GM21423 (cell line): ENCODE data around the gene UGGT2.
"Not testable (repeated sequence)": the region's sequence is repeated elsewhere in the genome, so short reads cannot be mapped to it uniquely, and the experiment has no call there.

Experiments
- ATAC-seq: cut with Tn5 transposase; IDR thresholded peaks from one replicate; pipeline ENCODE4 v1.9.1; 2021; ENCODE audit warnings: mild to moderate bottlenecking, moderate library complexity; ENCODE audit not compliant: unreplicated experiment

The UGGT2 gene

DNA sequence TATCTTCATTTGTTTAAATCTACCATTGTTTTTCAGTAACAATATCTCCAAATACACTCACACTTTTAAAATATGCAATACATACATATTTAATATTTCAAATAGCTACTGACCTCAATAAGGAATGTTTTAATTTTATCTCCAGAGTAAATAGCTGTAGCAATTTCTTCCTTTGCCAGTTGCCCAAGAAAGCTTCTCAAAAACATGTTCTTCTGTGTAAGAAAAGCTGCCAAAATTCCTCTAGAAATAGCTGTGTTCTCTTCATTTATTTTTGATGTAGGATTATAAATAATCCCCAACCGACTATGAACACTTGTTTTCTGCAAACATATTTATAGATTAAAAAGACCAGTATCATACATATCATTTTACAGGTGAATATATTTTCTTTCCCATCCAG lies 150.5 kb downstream of the UGGT2 start:
- no peak for ATAC-seq

DNA sequence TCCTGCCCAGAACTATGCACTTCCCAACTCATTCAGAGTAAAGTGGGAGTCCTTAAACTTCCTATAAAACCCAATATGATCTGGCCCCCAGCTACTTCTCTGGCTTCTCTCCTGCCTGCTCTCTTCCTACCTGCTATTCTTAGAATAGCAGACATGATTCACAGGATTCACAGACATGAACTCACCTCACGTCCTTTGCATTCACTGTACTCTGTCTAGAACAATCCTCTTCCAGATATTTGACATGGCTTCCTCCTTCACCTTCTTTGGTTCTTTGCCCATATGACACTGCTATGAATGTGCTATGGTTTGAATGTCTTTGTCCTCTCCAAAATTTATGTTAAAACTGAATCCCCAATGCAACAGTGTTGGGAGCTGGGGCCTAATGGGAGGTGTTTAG lies 154.9 kb downstream of the UGGT2 start:
- no peak for ATAC-seq

DNA sequence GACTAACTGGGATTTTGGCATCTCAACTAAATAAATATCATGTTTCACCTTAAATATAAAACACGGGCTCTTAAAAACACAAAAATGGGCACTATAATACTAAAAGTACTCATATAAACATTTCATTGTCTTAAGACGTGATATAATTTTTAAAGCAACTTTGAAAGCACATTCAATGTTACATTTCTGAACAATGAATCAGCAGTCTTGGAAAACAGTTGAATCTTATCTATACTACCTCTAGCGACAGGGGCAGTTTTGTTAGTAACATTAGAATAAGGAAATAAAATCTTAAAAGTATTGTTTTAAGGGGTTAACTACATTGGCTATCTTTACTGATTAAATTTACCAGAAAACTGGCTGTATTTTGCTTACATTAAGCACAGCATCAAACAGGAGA lies 156.9 kb downstream of the UGGT2 start:
- no peak for ATAC-seq

DNA sequence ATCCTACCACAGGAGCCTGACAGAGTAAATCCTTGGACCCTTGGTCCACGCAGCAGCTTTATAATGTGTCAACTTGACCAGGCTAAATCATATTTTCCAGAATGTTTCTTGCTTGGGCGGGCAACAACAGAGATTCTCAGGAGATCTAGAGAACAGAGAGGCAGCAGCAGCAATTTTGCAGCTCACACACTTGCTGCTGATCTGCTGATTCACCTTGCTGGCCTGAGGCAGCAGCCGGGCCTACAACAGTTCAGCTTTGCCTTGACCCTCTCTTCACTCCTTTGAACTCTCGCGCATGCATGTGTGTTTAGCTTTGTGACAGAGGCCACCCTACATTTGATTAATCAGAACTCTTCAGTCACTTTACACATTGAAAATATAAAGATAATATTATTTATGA lies 159.3 kb downstream of the UGGT2 start:
- ATAC-seq = no peak

DNA sequence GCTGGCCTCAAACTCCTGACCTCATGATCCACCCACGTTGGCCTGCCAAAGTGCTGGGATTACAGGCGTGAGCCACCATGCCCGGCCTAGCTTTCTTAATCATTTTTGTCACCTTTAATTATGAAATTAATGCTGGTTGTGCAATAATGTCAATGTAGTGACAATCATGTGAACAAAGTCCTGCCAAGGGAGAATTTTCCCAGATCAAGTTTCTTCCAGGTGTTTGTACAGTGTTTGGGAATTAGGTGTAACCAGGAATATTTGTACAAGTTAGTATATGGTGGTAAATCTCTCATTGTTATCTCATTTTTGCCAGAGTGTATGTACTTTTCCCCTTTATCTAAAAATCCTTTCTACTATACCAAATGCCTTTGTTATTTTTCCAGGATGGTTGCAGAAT lies 171.1 kb downstream of the UGGT2 start:
- no peak for ATAC-seq

DNA sequence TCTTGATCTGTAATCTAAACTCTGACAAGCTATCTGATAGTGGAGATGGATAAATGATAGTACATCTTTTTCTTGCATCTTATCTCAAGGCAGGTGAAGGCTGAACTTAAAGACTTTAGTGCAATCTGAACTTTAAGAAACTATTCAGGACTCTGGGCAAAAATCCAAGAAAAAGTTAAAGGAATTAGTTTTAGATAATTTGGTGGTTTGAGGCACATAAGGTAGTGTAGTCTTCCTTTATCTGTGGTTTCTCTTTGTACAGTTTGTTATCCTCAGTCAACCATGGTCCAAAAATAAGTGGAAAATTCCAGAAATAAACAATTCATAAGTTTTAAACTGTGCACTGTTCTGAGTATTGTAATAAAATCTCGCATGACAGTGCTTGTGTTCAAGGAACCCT lies 172.9 kb downstream of the UGGT2 start:
- no peak for ATAC-seq

DNA sequence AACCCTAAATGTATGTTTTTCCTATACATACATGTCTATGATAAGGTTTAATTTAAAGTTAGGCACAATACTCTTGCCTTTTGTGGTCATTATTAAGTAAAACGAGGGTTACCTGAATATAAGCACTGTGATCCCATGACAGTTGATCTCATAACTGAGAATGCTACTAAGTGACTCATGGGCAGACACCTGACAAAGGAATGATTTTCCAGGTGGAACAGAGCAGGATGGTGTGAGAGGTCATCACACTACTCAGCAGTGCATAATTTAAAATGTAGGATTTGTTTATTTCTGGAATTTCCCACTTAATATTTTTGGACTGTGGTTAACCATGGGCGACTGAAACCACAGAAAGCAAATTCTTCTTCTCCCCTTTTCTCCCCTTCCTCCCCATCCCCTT lies 178.9 kb downstream of the UGGT2 start:
- ATAC-seq = no peak

DNA sequence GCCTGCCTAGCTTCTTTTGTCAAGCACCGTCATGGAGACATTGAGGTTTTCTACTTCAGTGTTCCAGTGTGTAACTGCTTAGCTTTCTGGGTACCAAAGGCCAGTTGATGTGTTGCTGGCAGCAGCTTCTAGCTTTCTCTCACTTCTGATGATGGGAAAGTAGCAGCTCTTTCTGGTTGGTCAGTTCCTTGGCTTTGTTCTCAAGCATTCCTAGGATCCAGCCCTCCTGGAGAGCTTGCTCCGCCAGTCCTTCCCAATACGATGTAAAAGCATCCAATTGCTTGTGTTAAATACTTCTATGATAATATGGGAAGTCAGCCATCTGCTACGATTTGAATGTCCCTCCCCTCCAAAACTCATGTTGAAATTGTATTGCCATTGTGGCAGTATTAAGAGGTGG lies 182.8 kb downstream of the UGGT2 start:
- no peak for ATAC-seq

DNA sequence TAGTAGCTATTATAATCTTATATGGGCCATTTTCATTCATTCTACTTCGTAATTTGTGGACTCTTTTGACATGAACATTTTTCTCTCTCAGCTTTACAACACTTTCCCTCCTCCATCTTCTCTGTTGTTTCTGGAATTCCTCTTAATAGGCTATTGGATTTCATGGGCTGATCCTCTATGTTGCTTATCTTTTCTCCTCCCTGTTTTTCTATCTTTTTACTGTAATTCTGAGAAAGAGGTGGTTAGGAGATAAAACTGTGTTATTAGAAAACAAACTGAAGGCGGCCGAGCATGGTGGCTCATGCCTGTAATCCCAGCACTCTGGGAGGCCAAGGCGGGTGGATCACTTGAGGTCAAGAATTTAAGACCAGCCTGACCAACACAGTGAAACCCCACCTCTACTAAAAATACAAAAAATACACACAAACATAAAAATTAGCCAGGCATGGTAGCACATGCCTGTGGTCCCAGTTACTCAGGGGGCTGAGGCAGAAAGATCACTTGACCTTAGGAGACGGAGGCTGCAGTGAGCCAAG lies 188.1 kb downstream of the UGGT2 start:
- ATAC-seq = no peak

DNA sequence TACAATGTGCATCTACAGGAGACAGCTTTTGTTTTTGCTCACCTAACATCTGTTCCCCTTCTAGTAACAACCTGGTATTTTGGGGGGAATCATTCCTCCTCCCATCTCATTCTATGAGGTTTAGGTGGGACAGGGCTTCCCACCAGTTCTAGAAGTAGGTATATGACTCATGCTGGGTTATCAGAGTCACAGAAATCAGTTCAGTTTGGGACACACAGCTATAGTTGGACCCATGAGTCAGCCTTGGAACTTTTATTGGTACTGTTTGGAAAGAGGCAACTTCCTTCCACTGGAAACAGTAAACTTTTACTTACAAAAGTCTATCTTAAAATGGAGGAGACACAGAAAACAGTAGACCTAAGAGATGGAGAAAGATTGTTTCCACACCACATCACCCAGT lies 190.8 kb downstream of the UGGT2 start:
- ATAC-seq = no peak

DNA sequence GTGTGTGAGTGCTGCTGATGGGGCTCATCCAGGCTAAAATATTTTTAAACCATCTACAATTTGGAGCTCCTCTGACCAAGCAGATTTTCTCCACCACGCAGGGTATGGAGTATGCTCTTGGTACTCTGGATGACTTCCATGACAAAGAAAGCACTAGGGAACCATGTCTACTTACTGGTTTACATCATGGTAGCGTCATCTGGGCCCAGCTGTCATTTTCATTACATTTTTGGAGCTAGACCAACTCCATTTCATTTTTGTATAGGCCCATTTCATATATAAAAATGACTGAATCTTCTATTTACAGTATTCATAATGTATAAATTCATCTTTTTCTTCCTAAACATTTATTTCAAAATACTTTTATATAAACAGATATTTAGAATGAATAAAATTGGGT lies 191.9 kb downstream of the UGGT2 start:
- ATAC-seq = no peak

DNA sequence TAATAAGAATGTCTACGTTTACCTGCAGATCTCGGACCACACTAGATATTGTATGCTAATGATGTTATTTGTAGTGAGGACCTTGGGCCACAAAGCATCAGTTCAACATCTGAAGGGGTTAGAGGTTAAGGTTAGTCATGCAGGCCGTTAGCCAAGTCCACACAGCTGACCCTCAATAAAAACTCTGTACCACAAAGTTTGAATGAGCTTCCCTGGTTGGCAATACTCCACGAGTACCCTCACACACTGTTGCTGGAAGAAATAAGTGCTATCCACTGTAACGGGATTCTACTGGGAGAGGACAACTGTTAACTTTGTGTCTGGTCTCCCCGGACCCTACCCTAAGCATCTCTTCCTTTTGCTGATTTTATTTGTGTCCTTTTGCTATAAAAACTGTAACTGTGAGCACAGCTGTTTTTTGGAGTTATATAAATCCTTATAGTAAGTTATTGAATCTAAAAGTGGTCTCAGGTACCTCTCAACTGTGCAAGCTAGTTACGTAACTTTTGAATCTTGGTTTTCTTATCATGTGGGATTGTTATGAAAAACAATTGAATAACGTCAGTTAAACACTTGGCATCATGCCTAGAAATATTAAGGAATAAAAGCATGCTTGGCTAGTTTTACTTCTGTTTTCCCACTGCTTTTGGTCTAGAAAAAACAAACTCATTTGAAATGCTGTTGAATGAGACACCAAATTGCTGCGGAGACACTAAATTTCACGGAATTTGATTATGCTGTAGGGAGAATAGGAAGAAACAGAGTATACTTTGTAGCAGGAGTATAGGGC lies 194.7 kb downstream of the UGGT2 start:
- no peak for ATAC-seq

DNA sequence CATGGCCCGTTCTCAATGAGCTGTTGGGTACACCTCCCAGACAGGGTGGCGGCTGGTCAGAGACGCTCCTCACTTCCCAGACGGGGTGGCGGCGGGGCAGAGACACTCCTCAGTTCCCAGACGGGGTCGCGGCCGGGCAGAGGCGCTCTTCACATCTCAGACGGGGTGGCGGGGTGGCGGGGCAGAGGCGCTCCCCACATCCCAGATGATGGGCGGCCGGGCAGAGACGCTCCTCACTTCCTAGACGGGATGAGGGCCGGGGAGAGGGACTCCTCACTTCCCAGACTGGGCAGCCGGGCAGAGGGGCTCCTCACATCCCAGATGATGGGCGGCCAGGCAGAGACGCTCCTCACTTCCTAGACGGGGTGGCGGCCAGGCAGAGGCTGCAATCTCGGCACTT lies 207.5 kb downstream of the UGGT2 start:
- not testable (repeated sequence) for ATAC-seq

DNA sequence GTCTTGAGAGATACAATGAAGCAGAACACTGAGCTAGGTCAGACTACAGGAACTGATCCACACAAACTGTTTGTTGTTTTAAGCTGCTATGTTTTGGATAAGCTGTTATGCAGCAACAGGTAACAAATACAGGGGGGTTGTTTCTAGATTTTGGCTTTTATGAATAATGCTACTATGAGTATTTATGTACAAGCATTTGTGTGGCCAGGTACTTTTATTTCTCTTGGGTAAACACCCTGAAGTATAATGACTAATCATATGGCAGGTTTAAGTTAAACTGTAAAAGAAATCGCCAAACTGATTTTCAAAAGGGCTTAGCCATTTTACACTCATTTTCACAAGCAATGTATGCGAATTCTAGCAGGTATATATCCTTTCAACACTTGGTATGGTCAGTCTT lies 210.3 kb downstream of the UGGT2 start:
- no peak for ATAC-seq

DNA sequence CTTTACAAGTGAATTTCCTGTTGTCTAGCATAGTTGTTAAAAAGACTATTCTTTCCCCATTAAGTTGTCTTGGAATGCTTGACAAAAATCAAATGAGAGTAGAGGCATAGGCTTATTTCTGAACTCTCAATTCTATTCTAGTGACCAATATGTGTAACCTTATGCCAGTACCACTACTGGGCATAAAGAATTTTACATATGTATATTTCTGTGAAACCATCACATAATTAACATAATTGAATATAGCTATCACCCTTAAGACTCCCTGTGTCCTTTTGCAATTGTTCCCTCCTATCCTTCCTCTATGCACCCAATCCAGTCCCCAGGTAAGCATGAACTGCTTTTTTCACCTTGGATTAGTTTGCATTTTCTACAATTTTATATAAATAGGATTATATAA lies 211.3 kb downstream of the UGGT2 start:
- ATAC-seq = no peak

DNA sequence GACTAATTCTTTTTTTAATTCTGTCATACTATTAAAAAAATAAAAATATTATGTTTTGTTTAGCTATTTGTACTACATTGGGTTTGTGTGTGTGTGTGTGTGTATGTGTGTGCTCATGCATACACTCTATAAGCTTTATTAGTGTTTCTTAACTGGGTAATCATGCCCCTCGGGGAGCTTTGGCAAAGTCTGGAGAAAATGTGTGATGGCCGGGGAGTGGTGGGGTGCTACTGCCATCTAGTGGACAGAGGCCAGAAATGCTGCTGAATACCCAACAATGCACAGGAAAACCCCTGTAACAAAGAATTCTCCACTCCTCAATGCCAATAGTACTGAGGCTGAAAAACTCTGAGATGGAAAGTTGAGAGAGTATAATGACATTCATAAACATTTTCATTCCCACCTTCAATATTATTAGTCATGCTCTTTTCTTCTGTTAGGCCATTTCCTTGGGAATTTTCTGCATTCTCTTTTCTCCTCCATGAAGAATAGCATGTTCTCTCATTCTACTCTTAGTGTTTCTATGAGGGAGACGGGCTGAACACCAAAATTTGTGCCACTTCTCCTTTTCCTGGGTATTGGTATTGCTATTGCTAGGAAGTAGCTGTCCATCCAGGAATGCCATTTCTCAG lies 219.0 kb downstream of the UGGT2 start:
- peak; percentile 91 for ATAC-seq

DNA sequence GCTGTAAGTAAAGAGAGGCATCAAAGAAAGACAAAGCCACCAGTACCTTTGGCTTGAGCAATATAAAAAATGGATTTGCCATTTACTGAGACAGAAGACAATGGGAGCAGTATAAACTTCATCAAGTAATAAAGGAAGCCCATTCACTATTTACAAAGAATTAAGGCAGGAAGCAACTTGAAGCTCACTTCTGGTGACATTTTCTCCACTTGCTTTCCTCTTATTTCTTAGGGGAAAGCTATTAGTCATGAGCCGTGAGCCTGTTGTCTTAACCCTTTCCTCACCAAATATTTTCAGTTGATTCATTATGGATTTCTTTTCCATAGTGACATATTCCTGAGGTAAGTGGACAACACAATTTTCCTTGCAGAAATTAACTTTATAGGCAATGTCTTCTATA lies 219.5 kb downstream of the UGGT2 start:
- ATAC-seq = no peak

DNA sequence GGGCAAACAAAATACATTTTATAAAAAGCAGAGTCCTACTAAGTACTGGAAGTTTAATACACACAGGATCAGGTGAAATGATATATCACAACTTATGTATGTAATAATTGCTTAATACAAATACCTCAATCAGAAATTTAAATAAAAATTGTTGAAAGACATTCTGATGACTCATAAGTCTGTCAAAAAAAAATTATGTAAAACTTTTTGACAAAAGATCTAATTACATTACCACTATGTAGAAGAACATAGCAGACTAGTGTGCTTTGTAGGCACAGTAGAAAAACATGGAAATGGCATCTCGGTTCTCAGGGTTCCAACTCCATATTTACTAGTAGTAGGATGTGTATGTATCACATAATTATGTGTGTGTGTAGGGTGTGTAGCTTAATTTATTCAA lies 220.1 kb downstream of the UGGT2 start:
- ATAC-seq = no peak

DNA sequence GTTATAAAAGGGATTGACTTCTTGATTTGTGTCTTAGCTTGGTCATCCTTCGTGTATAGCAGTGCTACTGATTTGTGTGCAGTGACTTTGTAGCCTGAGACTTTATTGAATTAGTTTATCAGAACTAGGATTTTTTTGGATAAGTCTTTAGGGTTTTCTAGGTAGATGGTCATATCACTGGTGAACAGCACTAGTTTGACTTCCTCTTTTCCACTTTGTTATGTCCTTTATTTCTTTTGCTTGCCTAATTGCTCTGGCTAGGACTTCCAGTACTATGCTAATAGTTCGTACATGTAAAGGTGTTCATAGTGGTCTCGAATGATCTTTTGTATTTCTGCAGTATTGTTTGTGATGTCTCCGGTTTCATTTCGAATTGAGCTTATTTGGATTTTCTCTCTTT lies 230.9 kb downstream of the UGGT2 start:
- no peak for ATAC-seq

DNA sequence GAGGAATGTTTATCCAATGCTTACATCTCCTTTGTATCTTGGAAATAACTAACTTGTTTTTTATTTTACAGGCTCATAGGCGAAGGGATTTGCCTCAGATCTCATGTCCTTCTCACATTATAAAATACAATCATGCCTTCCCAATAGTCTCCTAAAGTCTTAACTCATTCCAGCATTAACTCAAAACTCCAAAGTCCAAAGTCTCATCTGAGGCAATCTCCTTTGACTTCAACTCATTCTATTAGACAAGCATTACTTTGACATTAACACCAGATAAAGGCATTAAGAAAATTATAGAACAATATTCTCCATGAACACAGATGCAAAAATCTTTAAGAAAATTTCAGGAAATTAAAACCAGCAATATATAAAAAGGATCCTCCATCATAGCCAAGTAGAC lies 238.7 kb downstream of the UGGT2 start:
- no peak for ATAC-seq

DNA sequence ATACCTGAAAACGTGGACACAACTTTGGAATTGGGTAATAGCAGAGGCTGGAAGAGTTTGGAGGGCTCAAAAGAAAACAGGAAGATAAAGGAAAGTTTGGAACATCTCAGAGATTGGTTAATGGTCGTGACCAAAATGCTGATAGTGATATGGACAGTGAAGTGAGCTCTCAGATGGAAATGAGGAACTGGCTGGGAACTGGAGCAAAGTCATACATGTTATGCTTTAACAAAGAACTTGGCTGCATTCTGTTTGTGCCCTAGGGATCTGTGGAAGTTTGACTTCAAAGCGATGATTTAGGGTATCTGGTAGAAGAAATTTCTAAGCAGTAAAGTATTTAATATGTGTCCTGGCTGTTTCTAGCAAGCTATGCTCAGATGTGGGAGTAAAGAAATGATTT lies 240.1 kb downstream of the UGGT2 start:
- no peak for ATAC-seq

DNA sequence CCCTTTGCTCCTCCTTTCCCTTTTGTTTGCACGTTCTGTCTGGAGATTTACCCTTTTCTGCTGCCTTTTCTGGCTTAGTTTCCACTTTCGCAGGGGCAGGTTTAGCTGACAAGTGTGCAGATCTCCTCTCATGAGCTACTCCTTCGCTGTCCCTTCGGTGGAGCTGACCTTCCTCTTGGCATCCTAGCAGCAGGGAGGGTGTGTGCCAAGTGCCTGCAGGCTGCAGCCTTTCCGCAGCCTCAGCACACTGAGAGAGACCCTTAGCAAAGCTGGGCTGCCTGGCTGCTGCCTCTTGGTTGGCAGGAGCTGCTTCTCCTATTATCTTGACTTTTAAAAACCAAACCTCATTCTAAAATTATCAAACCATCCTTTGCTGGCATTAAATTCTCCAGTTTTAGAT lies 243.8 kb downstream of the UGGT2 start:
- no peak for ATAC-seq

DNA sequence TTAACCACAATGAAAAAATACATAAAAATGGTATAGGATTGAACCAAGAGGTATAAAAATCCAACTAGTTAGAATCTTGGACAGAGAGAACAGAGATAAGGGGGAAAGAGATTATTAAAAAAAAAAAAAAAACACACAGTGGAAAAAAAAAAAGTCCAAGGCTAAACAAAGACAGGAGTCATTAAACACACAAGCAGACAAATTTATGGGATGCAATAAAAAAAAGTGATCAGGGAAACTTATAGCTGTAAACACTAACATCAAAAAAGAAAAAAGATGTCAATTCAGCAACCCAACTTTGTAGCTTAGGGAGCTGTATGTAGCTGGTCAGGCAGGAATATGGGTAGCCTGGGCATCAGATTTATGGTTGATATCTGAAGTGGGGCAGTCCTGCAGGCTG lies 247.3 kb downstream of the UGGT2 start:
- no peak for ATAC-seq
